Left lung (tissue), 10 donors: ENCODE measurements around the gene SERINC3. TPM values are rescaled to one million over a fixed set of nuclear protein-coding genes. Genes with fewer than 3 reads are reported as not detected.

Experiments
- ATAC-seq: fragments of 200-7000 bp; cut with Tn5 transposase; one replicate; pipeline ENCODE4 v1.9.1; 2020; ENCODE audit warnings: moderate library complexity
- DNase-seq, 4 donors: peaks; one replicate each; pipeline ENCODE4 v3.0.0-alpha.2; 2013 to 2020
- H3K27ac ChIP-seq, 2 donors: fragments of 200-600 bp; sonication (generic) in 1 of 2; one replicate each; pipeline versions ENCODE4 v1.5.0 to v1.8.0; 2020 to 2021
- H3K27me3 ChIP-seq, 2 donors: fragments of 200-600 bp; sonication (generic) in 1 of 2; one replicate each; pipeline versions ENCODE4 v1.5.0 to v1.8.0; 2020 to 2021
- H3K36me3 ChIP-seq, 2 donors: fragments of 200-600 bp; sonication (generic) in 1 of 2; one replicate each; pipeline versions ENCODE4 v1.5.0 to v1.8.0; 2020 to 2021
- H3K4me1 ChIP-seq, 2 donors: fragments of 200-600 bp; one replicate each; pipeline ENCODE4 v1.8.0; 2021
- H3K4me3 ChIP-seq, 2 donors: fragments of 200-600 bp; sonication (generic) in 1 of 2; one replicate each; pipeline versions ENCODE4 v1.5.0 to v1.8.0; 2020 to 2021; ENCODE audit warnings: mild to moderate bottlenecking in 1 of 2
- H3K9me3 ChIP-seq, 2 donors: fragments of 200-600 bp; sonication (generic) in 1 of 2; one replicate each; pipeline versions ENCODE4 v1.5.0 to v1.8.0; 2020 to 2021
- CTCF ChIP-seq, 2 donors: fragments of 200-600 bp; sonication (generic) in 1 of 2; IDR thresholded peaks; one replicate each; pipeline versions ENCODE4 v1.5.0 to v1.8.0; 2021; ENCODE audit warnings: antibody characterized with exemption in 2 of 2
- intact Hi-C, 2 donors: fragments of 100-400 bp; cut with DNase I; formaldehyde crosslinking; loops; one replicate each; pipeline versions ENCODE4 v1.11.2 to v1.14.2; 2022
- polyA plus RNA-seq, 6 donors: library from polyadenylated mRNA; unstranded; fragments of 120-200 nt; gene quantifications; one replicate each; pipeline ENCODE4 v1.2.1, GENCODE V29; 2013; ENCODE audit not compliant: insufficient read length in 6 of 6
- total RNA-seq, 2 donors: library from RNA; stranded (reverse); fragmentation: NEBNext Ultra II Directional; extraction: Animal tissue kit (Norgen Biotek cat#: 25700); gene quantifications; one replicate each; pipeline ENCODE4 v1.2.1, GENCODE V29; 2021
- donor health status: DM: no; HTN: yes; CAD: no.
- donor health status: DM: no; HTN: no; CAD: no.

SERINC3 gene
- total and polyA plus RNA-seq, 8 donors, result 68.3 to 123 (median 72.5) TPM

DNA sequence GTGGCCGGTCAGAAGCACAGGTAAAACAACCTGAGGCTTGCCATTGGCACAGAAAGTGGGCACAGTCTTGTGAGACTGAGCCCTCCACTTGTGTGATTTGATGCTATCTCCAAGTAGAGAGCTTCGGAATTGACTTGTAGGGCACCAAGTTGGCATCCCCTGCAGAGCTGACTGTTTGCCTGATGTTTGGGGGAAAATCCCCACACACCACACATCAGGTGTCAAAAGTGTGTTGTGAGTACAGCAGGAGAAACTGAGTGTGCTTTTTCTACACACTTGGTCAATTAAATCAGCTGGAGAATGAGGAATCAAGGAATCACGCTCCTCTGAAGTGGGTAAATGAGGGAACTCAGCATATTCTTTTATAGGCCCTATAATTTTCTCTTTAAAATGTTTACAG lies 989 bp downstream of the SERINC3 start:
- intact Hi-C loops, result no loop called here
- TF ChIP-seq CTCF (IDR thresholded peaks at IDR 0.05), result no peak
- Histone ChIP-seq H3K36me3 (no peaks in the 10 kb centered on the region), H3K4me1 (peaks cover 27 to 56% of the 10 kb centered on the region in 2 donors), H3K27ac (peak overlapping the region; percentile 91 to 98), H3K27me3 (no peaks in the 10 kb centered on the region), H3K4me3 (peak overlapping the region; percentile 56 to 86), H3K9me3 (no peaks in the 10 kb centered on the region)
- DNase-seq (no peak), ATAC-seq (no peak)

DNA sequence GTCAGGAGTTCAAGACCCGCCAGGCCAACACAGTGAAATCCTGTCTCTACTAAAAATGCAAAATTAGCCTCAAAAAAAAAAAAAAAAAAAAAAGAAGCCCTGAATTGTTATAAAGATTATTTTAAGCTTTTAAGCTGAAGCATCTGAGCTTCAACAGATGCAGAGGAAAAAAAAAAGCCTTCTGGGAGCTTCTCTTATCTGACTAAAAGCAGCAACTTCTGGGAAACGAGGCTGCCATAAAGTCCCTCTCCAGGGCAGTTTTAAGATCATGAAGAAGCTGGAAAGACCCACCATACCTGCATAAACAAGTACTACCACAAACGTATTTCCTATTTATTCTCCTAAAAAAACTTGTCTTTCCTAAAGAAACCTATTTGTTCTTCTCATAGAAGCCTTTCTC lies 3.6 kb downstream of the SERINC3 start:
- DNase-seq, result no peak
- Histone ChIP-seq H3K27ac (peak overlapping the region in 1 of 2 donors; percentile 15), H3K4me3 (no peak overlapping the region), H3K4me1 (peaks cover 27 to 73% of the 10 kb centered on the region in 2 donors), H3K36me3 (peaks cover 0 to 8% of the 10 kb centered on the region in 2 donors), H3K9me3 (no peaks in the 10 kb centered on the region), H3K27me3 (no peaks in the 10 kb centered on the region)
- TF ChIP-seq CTCF (IDR thresholded peaks at IDR 0.05), result no peak
- ATAC-seq, result no peak
- intact Hi-C loops, result no loop called here

- H3K36me3 ChIP-seq, result peaks cover 0 to 14% of the 10 kb centered on the region in 2 donors
- DNase-seq, result no peak
- H3K27me3 ChIP-seq, result no peaks in the 10 kb centered on the region
- intact Hi-C loops, result no loop called here
- no peak for TF ChIP-seq CTCF (IDR thresholded peaks at IDR 0.05)
- no peak overlapping the region for H3K4me3 ChIP-seq
- H3K27ac ChIP-seq, result no peak overlapping the region
- peaks cover 25 to 72% of the 10 kb centered on the region in 2 donors for H3K4me1 ChIP-seq
- H3K9me3 ChIP-seq, result no peaks in the 10 kb centered on the region
- no peak for ATAC-seq
Measured at GRCh38 chr20:44517454-44517853, 4.4 kb downstream of the SERINC3 start.

DNA sequence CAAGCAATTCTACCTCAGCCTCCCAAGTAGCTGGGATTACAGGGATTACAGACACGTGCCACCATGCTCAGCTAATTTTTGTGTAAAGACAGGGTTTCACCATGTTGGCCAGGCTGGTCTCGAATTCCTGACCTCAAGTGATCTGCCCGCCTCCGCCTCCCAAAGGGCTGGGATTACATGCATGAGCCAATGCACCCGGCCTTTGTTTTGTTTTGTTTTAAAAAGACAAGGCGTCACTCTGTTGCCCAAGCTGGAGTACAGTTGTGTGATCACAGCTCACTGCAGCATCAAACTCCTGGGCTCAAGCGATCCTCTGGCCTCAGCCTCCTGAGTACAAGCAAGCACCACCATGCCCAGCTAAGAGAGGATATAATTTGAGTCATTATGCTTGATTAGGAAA lies 5.4 kb downstream of the SERINC3 start:
- ATAC-seq, result no peak
- H3K27ac ChIP-seq, result no peak overlapping the region
- peaks cover 0 to 24% of the 10 kb centered on the region in 2 donors for H3K36me3 ChIP-seq
- H3K27me3 ChIP-seq, result no peaks in the 10 kb centered on the region
- H3K9me3 ChIP-seq, result no peaks in the 10 kb centered on the region
- no peak for DNase-seq
- no peak overlapping the region for H3K4me3 ChIP-seq
- TF ChIP-seq CTCF (IDR thresholded peaks at IDR 0.05), result no peak
- intact Hi-C loops, result no loop called here
- H3K4me1 ChIP-seq, result peaks cover 25 to 68% of the 10 kb centered on the region in 2 donors

DNA sequence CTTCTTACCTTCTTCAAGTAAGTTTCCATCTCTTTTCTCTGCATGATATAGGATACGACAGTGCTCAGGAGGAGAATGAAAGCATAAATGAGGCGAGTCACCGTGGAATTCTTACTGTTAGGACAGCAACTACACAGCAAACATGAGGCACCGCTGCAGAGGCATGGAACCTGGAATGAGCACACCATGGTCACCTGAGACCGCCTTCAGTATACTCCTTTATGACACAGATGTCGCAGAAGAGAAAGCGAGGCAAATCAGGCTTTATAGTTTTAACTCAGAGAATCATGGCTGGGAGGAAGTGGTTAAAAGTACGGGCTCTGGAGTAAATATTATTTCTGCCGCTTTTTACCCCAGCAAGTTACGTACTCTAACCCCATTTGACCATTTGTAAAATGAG lies 8.0 kb downstream of the SERINC3 start:
- intact Hi-C loops, result no loop called here

More for the DNA sequence above, 8.0 kb downstream of the SERINC3 start:
- H3K36me3 ChIP-seq, result peaks cover 0 to 50% of the 10 kb centered on the region in 2 donors
- no peak overlapping the region for H3K27ac ChIP-seq
- no peak for TF ChIP-seq CTCF (IDR thresholded peaks at IDR 0.05)
- peaks cover 4 to 44% of the 10 kb centered on the region in 2 donors for H3K4me1 ChIP-seq
- H3K27me3 ChIP-seq, result no peaks in the 10 kb centered on the region
- no peaks in the 10 kb centered on the region for H3K9me3 ChIP-seq
- DNase-seq (no peak), ATAC-seq (no peak)
- H3K4me3 ChIP-seq, result no peak overlapping the region
